ENCODE data around the gene GAS2L3.

GRCh38 chr12:100579844-100580243, 6.4 kb downstream of the GAS2L3 start:
- TF ChIP-seq CTCF (IDR thresholded peaks at IDR 0.05) (no peak), POLR2A (IDR thresholded peaks at IDR 0.05) (no peak)

All from adrenal gland (tissue), 5 donors.